Activated CD4-positive, alpha-beta T cell treated with anti-CD3 and anti-CD28 coated beads for 24 hours (primary cell): Measurements from ENCODE around the gene JAML.
A peak's percentile ranks its signal among the peaks of the same experiment; 100 is the strongest.

Experiments
- DNase-seq, 2 donors: peaks; one replicate each; pipeline ENCODE4 v3.0.0-alpha.2; 2020; ENCODE audit warnings: low read depth in 2 of 2

Gene JAML

DNA sequence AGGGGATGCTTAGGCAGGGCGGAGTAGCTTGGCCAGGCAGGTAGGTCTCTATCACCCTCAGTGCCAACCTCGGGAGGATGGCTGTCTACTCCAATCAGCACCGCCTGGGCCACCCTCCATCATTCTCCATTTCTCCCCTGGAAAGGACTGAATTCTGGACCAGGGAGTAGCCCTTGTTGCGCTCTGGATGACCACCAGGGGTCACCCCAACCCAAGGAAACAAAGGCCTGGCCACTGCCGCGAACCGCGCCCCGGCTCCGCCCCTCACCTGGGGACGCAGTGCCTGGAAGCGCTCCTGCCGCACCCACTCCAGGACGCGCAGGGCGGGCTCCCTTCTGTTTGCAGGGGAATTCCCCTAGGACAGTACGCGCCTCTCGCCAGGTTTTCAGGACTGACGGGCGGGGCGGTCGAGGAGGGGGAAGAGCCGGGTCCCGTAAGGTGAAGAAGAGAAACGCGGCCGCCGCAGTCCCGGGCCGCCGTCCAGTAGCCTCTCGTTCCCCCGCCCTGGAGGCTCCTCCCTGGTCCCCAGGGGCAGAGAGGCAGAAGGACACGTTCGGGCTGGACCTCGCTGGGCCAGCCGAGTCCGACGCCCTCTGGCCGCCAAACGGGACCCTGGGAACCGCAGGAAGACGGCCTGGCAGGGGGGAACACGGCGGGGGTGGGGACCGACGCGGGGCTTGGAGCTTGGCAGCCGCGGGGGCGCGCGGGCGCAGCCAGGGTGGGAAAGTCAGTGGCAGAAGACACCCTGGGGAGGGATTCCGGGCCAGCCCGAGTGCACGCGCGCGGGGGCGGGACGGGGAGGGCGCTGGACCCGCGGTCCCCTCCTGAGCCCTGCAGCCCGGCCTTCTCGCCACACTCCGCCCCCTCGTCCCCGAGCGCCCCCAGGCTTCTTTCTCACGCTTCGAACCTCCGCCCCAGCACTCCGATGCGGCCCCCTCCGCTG is 79.3 kb downstream of the JAML start:
- DNase-seq, result peak; percentile 80 to 94

DNA sequence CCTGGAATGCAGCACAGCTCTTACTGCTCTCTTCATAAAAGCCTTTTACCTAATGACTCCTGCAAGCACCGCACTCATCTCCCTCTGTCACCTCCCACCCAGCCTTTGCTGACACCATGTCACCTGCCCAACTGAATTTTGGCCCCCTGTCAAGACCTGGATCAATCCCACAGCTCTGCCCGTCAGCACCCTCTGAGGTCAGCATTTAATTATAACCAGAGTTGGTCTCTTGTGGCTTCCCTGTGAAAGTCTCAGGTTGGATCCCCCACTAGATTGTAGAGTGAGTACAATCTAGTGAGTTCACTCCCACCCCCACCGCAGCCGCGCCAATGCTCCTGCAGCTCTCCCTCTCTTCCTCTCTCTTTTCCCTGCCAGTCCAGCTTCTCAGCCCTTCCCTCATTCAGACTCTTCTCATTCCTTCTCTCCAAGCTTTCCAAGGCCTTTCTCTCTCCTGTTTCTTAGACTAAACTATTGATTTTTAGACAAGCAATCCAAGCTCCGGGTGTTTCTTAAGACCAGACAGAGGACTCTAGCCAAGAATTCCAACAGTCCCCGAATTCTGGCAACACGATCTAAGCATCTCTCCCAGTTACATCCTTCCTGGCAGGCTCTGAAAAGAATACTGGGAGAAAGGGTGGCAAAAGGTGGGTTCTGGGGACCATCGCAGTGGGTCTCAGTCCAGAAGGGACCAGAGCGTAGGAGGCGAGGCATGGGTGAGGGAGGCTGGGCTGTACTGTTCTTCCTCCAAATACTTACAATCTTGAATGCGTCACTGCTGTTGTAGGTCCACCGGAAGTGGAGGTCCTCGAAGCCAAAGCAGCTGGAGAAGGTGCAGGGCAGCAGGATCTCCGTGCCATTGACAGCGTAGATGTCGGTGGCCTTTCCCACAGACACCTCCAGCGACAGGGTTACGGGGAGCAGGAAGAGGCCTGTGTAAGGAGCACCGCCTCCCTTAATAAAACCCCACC is 80.2 kb downstream of the JAML start:
- no peak for DNase-seq
